Breast epithelium (tissue), 3 donors: ENCODE data around the gene CA10.

Source experiments
- POLR2A ChIP-seq: fragments of 450-650 bp; IDR thresholded peaks from one replicate; pipeline ENCODE4 v1.6.1; 2016; ENCODE audit warnings: antibody characterized with exemption, mild to moderate bottlenecking, moderate library complexity
- POLR2AphosphoS5 ChIP-seq, 3 donors: sonication (generic); formaldehyde crosslinking; IDR thresholded peaks; one replicate each; pipeline ENCODE4 v1.6.1; 2017; ENCODE audit warnings: antibody characterized with exemption in 3 of 3
- TF ChIP-seq, protein P1 (sequence below), 3 donors: fragments of 450-650 bp; IDR thresholded peaks; one replicate each; pipeline ENCODE4 v1.5.1; 2016 to 2017; ENCODE audit warnings: antibody characterized with exemption in 3 of 3, mild to moderate bottlenecking in 3 of 3, moderate library complexity in 3 of 3

DNA sequence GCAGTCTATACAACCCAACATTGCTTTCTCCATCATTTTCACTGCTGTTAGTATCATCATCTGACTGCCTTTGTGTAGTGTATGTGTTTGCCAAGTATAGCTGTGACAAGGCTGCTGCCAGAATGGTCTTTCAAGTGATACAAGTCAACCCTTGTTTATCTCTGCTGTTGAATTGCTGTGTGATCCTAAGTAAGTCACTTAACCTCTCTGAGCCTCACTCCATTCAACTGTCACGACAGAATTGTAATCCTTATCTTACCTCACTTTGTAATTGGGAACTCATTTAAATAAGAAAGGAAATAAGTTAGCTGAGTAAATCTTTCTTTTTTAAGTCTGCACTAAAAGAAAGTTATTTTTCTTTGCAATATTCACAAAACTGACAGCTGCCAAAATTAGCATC lies 340.6 kb downstream of the CA10 start:
- TF ChIP-seq, protein P1, sequence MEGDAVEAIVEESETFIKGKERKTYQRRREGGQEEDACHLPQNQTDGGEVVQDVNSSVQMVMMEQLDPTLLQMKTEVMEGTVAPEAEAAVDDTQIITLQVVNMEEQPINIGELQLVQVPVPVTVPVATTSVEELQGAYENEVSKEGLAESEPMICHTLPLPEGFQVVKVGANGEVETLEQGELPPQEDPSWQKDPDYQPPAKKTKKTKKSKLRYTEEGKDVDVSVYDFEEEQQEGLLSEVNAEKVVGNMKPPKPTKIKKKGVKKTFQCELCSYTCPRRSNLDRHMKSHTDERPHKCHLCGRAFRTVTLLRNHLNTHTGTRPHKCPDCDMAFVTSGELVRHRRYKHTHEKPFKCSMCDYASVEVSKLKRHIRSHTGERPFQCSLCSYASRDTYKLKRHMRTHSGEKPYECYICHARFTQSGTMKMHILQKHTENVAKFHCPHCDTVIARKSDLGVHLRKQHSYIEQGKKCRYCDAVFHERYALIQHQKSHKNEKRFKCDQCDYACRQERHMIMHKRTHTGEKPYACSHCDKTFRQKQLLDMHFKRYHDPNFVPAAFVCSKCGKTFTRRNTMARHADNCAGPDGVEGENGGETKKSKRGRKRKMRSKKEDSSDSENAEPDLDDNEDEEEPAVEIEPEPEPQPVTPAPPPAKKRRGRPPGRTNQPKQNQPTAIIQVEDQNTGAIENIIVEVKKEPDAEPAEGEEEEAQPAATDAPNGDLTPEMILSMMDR (IDR thresholded peaks at IDR 0.05) = no peak
- TF ChIP-seq POLR2AphosphoS5 (IDR thresholded peaks at IDR 0.05) (no peak), POLR2A (no peak)
